Colon (tissue), 2 donors: ENCODE data around the gene CDKN2B-AS1.

Experiments used
- FAIRE-seq: peaks from 2 replicates; lab custom pipeline; 2012; peaks lifted over from hg19 to GRCh38; lab: Jason Lieb, UNC
- donor health status: control.
- donor health status: control.

The CDKN2B-AS1 gene

GRCh38 chr9:22118810-22119521 is 124.4 kb downstream of the CDKN2B-AS1 start:
- no peak for FAIRE-seq

- no peak for FAIRE-seq
These were observed 125.0 kb downstream of the CDKN2B-AS1 start for GRCh38 chr9:22119522-22120158.

GRCh38 chr9:22120159-22120549 is 125.6 kb downstream of the CDKN2B-AS1 start:
- no peak for FAIRE-seq

- FAIRE-seq: no peak
These were observed 126.0 kb downstream of the CDKN2B-AS1 start for GRCh38 chr9:22120595-22120994.

- no peak for FAIRE-seq
These were observed 129.8 kb downstream of the CDKN2B-AS1 start for GRCh38 chr9:22124263-22125011.

- FAIRE-seq: no peak
These were observed 134.5 kb downstream of the CDKN2B-AS1 start for GRCh38 chr9:22129133-22129532.

GRCh38 chr9:22129633-22130032 is 135.0 kb downstream of the CDKN2B-AS1 start:
- no peak for FAIRE-seq

GRCh38 chr9:22131817-22132216 is 137.2 kb downstream of the CDKN2B-AS1 start:
- FAIRE-seq: no peak

GRCh38 chr9:22134390-22134789 is 139.8 kb downstream of the CDKN2B-AS1 start:
- FAIRE-seq: no peak

- FAIRE-seq: no peak
These were observed 142.0 kb downstream of the CDKN2B-AS1 start for GRCh38 chr9:22136461-22137096.

GRCh38 chr9:22138956-22139660 is 144.5 kb downstream of the CDKN2B-AS1 start:
- no peak for FAIRE-seq

- FAIRE-seq: no peak
These were observed 147.3 kb downstream of the CDKN2B-AS1 start for GRCh38 chr9:22141908-22142307.

GRCh38 chr9:22142671-22143070 is 148.1 kb downstream of the CDKN2B-AS1 start:
- FAIRE-seq: no peak

- FAIRE-seq: no peak
These were observed 149.4 kb downstream of the CDKN2B-AS1 start for GRCh38 chr9:22143799-22144625.

- FAIRE-seq: no peak
These were observed 152.0 kb downstream of the CDKN2B-AS1 start for GRCh38 chr9:22146604-22147003.

- no peak for FAIRE-seq
These were observed 153.4 kb downstream of the CDKN2B-AS1 start for GRCh38 chr9:22147813-22148527.

GRCh38 chr9:22148528-22148875 is 153.9 kb downstream of the CDKN2B-AS1 start:
- no peak for FAIRE-seq

GRCh38 chr9:22148876-22149637 is 154.5 kb downstream of the CDKN2B-AS1 start:
- no peak for FAIRE-seq

- no peak for FAIRE-seq
These were observed 159.5 kb downstream of the CDKN2B-AS1 start for GRCh38 chr9:22154064-22154463.

GRCh38 chr9:22156586-22156985 is 162.0 kb downstream of the CDKN2B-AS1 start:
- no peak for FAIRE-seq
